Endothelial cell of umbilical vein (primary cell): ENCODE measurements around the gene ACTR3. TPM values are rescaled to one million over a fixed set of nuclear protein-coding genes. Genes with fewer than 3 reads are reported as not detected.

Source experiments
- BruUV-seq: library from RNA; stranded (reverse); fragments of 400-500 nt; replicated peaks from 2 replicates; lab custom pipeline; 2021; lab: Mats Ljungman, UMichigan
- CTCF ChIA-PET: fragments of 300-600, 350-600 bp; sonication (Branson Sonifier 250); formaldehyde crosslinking; loops from one replicate; lab custom pipeline; 2021; ENCODE audit warnings: antibody characterized with exemption, inconsistent platforms; lab: Charles Lee
- POLR2A ChIA-PET: fragments of 300-600, 350-600 bp; sonication (Branson Sonifier 250); formaldehyde crosslinking; loops from one replicate; lab custom pipeline; 2021; ENCODE audit warnings: antibody characterized with exemption, inconsistent platforms; lab: Charles Lee
- DNase-seq: peaks from one replicate; pipeline ENCODE4 v3.0.0-alpha.2; 2011; ENCODE audit warnings: low read depth, low spot score
- FAIRE-seq: peaks from 2 replicates; lab custom pipeline; 2011; peaks lifted over from hg19 to GRCh38; lab: Jason Lieb, UNC
- H2AFZ ChIP-seq: 2 replicates; pipeline ENCODE4 v1.6.0; 2012; ENCODE audit warnings: low read depth, low read length, control low read depth, inconsistent platforms
- H3K27ac ChIP-seq: 2 replicates; pipeline ENCODE4 v1.5.1; 2011; ENCODE audit warnings: low read depth, mild to moderate bottlenecking, control low read depth, low read length, moderate library complexity; ENCODE audit not compliant: insufficient read depth
- H3K27me3 ChIP-seq, 2 experiments: 2 replicates each; pipeline versions ENCODE4 v1.6.0 to v1.6.1; 2011; ENCODE audit warnings: low read length in 2 of 2, mixed read lengths in 1 of 2; ENCODE audit not compliant: control insufficient read depth in 2 of 2, insufficient read depth in 2 of 2
- H3K36me3 ChIP-seq, 2 experiments: 2 replicates in 1 of 2; 3 replicates in 1 of 2; pipeline ENCODE4 v1.5.1; 2011; ENCODE audit warnings: low read length in 2 of 2, mild to moderate bottlenecking in 1 of 2, moderate library complexity in 1 of 2; ENCODE audit not compliant: control insufficient read depth in 2 of 2, insufficient read depth in 2 of 2; ENCODE audit errors: extremely low read depth in 1 of 2
- H3K4me1 ChIP-seq: 3 replicates; pipeline ENCODE4 v1.5.1; 2011; ENCODE audit warnings: mild to moderate bottlenecking, low read length; ENCODE audit not compliant: control insufficient read depth, insufficient read depth; ENCODE audit errors: extremely low read depth
- H3K4me2 ChIP-seq: 2 replicates; pipeline ENCODE4 v1.6.1; 2011; ENCODE audit warnings: low read length, control low read depth, mixed read lengths; ENCODE audit not compliant: insufficient read depth
- H3K4me3 ChIP-seq, 3 experiments: fragments of 200-600 bp in 1 of 3; sonication (generic), shearing (Covaris generic) in 1 of 3; replicated peaks in 1 of 3; 2 replicates each; pipeline ENCODE4 v1.5.1; 2011 to 2016; ENCODE audit warnings: control low read depth in 3 of 3, low read length in 3 of 3, mild to moderate bottlenecking in 2 of 3, inconsistent platforms in 1 of 3, low read depth in 1 of 3, moderate library complexity in 1 of 3; ENCODE audit not compliant: insufficient read depth in 1 of 3
- H3K79me2 ChIP-seq: 2 replicates; pipeline ENCODE4 v1.6.0; 2012; ENCODE audit warnings: low read length, inconsistent platforms; ENCODE audit not compliant: control insufficient read depth, insufficient read depth
- H3K9ac ChIP-seq: replicated peaks from 2 replicates; pipeline ENCODE3; 2011; ENCODE audit warnings: low read length, control low read depth; ENCODE audit not compliant: insufficient read depth; ENCODE audit errors: extremely low read depth
- H3K9me1 ChIP-seq: replicated peaks from 3 replicates; pipeline ENCODE4 v1.6.0; 2011; ENCODE audit warnings: mild to moderate bottlenecking, low read length; ENCODE audit not compliant: control insufficient read depth, insufficient read depth; ENCODE audit errors: extremely low read depth
- H3K9me3 ChIP-seq: replicated peaks from 2 replicates; pipeline ENCODE4 v1.5.1; 2012; ENCODE audit warnings: low read length, inconsistent platforms; ENCODE audit not compliant: control insufficient read depth, insufficient read depth
- H4K20me1 ChIP-seq: replicated peaks from 2 replicates; pipeline ENCODE3; 2011; ENCODE audit warnings: mild to moderate bottlenecking, low read length; ENCODE audit not compliant: control insufficient read depth, insufficient read depth; ENCODE audit errors: extremely low read depth
- EZH2 ChIP-seq: IDR thresholded peaks from 2 replicates; pipeline ENCODE4 v1.6.1; 2012; ENCODE audit warnings: borderline replicate concordance, low read depth, mild to moderate bottlenecking, moderate library complexity, low read length, inconsistent platforms; ENCODE audit not compliant: severe bottlenecking
- FOS ChIP-seq: IDR thresholded peaks from 2 replicates; pipeline ENCODE4 v1.6.1; 2011; ENCODE audit warnings: mild to moderate bottlenecking, low read length, moderate library complexity, borderline replicate concordance; ENCODE audit not compliant: insufficient read depth
- GATA2 ChIP-seq: IDR thresholded peaks from 2 replicates; pipeline ENCODE4 v1.7.0; 2011; ENCODE audit warnings: low read depth, mild to moderate bottlenecking, moderate library complexity, mixed read lengths, low read length; ENCODE audit not compliant: insufficient read length, insufficient read depth
- JUN ChIP-seq: IDR thresholded peaks from 2 replicates; pipeline ENCODE4 v1.6.1; 2011; ENCODE audit warnings: borderline replicate concordance, low read depth; ENCODE audit not compliant: insufficient read length, insufficient read depth
- MYC ChIP-seq: IDR thresholded peaks from one replicate; pipeline ENCODE4 v1.6.1; 2011; ENCODE audit warnings: mild to moderate bottlenecking, low read depth, low read length
- POLR2A ChIP-seq: IDR thresholded peaks from 2 replicates; pipeline ENCODE4 v1.6.1; 2012; ENCODE audit warnings: low read depth, mild to moderate bottlenecking, control low read depth, low read length
- POLR2AphosphoS5 ChIP-seq: IDR thresholded peaks from 2 replicates; pipeline ENCODE4 v1.6.1; 2012; ENCODE audit warnings: low read depth, mild to moderate bottlenecking, control low read depth, low read length, moderate library complexity; ENCODE audit not compliant: insufficient read depth
- dilution Hi-C: fragments of 300-500 bp; cut with MboI; formaldehyde crosslinking; loops from one replicate; pipeline ENCODE4 v1.15.0; 2019; ENCODE audit warnings: low sequenced_read_pairs; ENCODE audit not compliant: extremely low pct_ligation_motif_present
- intact Hi-C: fragments of 100-400 bp; cut with micrococcal nuclease; formaldehyde crosslinking; loops from one replicate; pipeline ENCODE4 v1.10.0; 2022
- polyA plus RNA-seq, 4 experiments: library from polyadenylated mRNA; depleted of rRNA in 3 of 4; stranded (reverse) in 3 of 4; unstranded in 1 of 4; fragments of >200 nt; gene quantifications; 2 replicates each; pipeline versions ENCODE4 v1.2.1 to v1.2.3, GENCODE V29; 2011 to 2012; ENCODE audit warnings: missing spikeins in 1 of 4
- total RNA-seq: library from RNA; stranded (reverse); gene quantifications from 2 replicates; pipeline ENCODE4 v1.2.3, GENCODE V29; 2021
- TF ChIP-seq, protein P1 (sequence below): IDR thresholded peaks from 2 replicates; pipeline ENCODE4 v1.6.1; 2011; ENCODE audit not compliant: insufficient read depth, insufficient read length
- TF ChIP-seq, protein P2 (sequence below), 2 donors: IDR thresholded peaks; 1 replicate in 1 of 2; 2 replicates in 1 of 2; pipeline ENCODE4 v1.5.1; 2011; ENCODE audit warnings: low read length in 2 of 2, mild to moderate bottlenecking in 2 of 2, moderate library complexity in 2 of 2, control low read depth in 1 of 2, inconsistent platforms in 1 of 2, low read depth in 1 of 2; ENCODE audit not compliant: insufficient read depth in 1 of 2; ENCODE audit errors: extremely low read depth in 1 of 2

Gene ACTR3
- total and polyA plus RNA-seq, 2 donors (not counting 3 experiments of a cell fraction or from before 2014, with no cell fraction given) = 120 to 401 TPM

DNA sequence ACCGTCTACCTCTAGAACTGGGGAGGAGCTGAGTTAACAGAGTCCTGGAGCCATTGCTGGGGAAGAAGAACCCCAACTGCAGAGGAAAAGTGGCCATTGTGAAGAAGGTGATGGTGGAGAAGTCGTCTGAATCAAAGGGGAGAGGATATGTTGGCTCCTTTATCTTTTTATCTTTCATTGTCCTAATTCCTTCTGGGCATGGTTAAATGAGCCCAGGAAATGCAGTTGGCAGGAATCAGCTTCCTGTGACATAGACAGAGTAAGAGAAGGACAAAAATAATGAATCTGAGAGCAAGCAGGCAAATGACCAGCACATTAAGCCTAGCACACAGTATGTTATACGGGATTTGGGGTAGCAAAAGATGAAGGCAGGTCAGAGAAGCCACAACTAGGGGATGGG lies 16.0 kb upstream of the ACTR3 start:
- Histone ChIP-seq H3K4me2 (peak overlapping the region; percentile 24), H3K9me3 (no peaks in the 10 kb centered on the region), H3K9ac (no peak overlapping the region), H3K36me3 (no peaks in the 10 kb centered on the region), H3K27ac (no peak overlapping the region), H3K9me1 (no peaks in the 10 kb centered on the region), H3K4me3 (no peak overlapping the region), H3K27me3 (peaks cover 0 to 2% of the 10 kb centered on the region in 2 experiments), H3K79me2 (no peaks in the 10 kb centered on the region), H2AFZ (no peak overlapping the region), H4K20me1 (no peaks in the 10 kb centered on the region), H3K4me1 (peaks cover 15% of the 10 kb centered on the region)
- TF ChIP-seq POLR2AphosphoS5 = no peak
- TF ChIP-seq, protein P1, sequence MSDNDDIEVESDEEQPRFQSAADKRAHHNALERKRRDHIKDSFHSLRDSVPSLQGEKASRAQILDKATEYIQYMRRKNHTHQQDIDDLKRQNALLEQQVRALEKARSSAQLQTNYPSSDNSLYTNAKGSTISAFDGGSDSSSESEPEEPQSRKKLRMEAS = no peak
- peak; percentile 72 for TF ChIP-seq GATA2
- DNase-seq (no peak), FAIRE-seq (no peak)
- dilution Hi-C loops (no loop called here), intact Hi-C loops (no loop called here)
- no TSS peak for BruUV-seq
- ChIA-PET POLR2A (no interaction called here), CTCF (no interaction called here)

DNA sequence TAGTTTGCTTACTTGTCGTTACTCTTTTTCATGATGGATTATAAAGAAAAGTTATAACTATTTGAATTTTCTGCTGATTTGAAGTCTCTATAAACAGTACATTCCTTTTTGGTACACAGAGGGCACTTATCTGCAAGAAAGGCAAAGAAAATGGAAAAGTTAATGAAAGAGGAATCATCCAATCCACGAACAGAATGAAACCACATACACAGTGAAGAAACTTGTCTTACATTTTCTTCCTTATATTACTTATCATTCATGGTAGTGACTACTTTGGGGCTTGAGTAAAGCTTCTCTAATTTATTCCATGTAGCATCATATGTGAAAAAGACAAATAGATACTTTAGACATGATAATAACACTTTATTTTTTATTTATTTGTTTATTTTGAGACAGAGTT lies 14.8 kb upstream of the ACTR3 start:
- Histone ChIP-seq H2AFZ (no peak overlapping the region), H3K27ac (no peak overlapping the region), H3K36me3 (no peaks in the 10 kb centered on the region), H3K4me1 (peaks cover 15% of the 10 kb centered on the region), H3K4me2 (no peak overlapping the region), H3K9me1 (no peaks in the 10 kb centered on the region), H3K4me3 (no peak overlapping the region), H3K9me3 (no peaks in the 10 kb centered on the region), H4K20me1 (no peaks in the 10 kb centered on the region), H3K9ac (no peak overlapping the region), H3K79me2 (no peaks in the 10 kb centered on the region), H3K27me3 (no peaks in the 10 kb centered on the region)
- ChIA-PET POLR2A (no interaction called here), CTCF (no interaction called here)
- TF ChIP-seq POLR2A (no peak), MYC (no peak), JUN (no peak), POLR2AphosphoS5 (no peak), EZH2 (no peak), GATA2 (no peak), FOS (no peak)
- TF ChIP-seq, protein P2, sequence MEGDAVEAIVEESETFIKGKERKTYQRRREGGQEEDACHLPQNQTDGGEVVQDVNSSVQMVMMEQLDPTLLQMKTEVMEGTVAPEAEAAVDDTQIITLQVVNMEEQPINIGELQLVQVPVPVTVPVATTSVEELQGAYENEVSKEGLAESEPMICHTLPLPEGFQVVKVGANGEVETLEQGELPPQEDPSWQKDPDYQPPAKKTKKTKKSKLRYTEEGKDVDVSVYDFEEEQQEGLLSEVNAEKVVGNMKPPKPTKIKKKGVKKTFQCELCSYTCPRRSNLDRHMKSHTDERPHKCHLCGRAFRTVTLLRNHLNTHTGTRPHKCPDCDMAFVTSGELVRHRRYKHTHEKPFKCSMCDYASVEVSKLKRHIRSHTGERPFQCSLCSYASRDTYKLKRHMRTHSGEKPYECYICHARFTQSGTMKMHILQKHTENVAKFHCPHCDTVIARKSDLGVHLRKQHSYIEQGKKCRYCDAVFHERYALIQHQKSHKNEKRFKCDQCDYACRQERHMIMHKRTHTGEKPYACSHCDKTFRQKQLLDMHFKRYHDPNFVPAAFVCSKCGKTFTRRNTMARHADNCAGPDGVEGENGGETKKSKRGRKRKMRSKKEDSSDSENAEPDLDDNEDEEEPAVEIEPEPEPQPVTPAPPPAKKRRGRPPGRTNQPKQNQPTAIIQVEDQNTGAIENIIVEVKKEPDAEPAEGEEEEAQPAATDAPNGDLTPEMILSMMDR (IDR thresholded peaks at IDR 0.05; ENCODE audit: extremely low read depth in 1 of 2, insufficient read depth in 1 of 2, low read depth in 1 of 2, low read length in 2 of 2) = no peak
- TF ChIP-seq, protein P1 = no peak
- no peak for DNase-seq
- intact Hi-C loops = no loop called here
- dilution Hi-C loops = no loop called here
- no TSS peak for BruUV-seq
- FAIRE-seq = no peak
